ENCODE results near the gene RBSN.

The RBSN gene

DNA sequence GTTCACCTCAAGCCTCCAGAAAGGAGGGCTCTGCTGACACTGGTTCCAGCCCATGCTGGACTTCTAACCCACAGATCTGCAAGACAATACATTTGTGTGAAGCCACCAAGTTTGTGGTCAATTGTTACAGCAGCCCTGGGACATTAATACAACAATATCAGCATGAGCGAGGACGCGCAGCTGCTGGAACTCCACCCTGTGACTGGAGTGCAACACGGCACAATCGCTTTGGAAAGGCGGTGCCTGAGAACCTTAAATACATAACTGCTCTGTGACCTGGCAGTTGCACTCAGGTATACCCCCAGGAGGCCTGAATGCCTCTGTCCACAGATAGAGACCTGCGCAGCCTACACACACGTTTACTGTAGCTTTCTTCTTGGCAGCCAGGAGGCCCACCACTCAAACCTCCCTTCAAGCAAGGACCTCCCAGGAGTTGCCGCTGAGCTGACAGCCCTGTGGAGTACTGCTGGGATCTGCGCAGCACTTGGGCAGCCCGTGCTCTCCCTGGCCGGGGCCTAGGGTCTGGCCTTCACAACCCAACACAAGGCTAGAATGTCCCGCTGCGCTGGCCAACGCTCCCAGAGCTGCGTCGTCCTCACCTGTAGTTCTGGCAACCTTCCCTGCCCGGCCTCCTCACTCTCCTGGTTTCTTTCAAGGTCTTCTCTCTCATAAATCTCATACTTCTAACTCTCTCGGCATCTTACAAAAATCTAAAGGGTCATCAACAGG is 42.1 kb downstream of the RBSN start:
- DNase-seq (ENCODE audit: low spot score): no peak

DNA sequence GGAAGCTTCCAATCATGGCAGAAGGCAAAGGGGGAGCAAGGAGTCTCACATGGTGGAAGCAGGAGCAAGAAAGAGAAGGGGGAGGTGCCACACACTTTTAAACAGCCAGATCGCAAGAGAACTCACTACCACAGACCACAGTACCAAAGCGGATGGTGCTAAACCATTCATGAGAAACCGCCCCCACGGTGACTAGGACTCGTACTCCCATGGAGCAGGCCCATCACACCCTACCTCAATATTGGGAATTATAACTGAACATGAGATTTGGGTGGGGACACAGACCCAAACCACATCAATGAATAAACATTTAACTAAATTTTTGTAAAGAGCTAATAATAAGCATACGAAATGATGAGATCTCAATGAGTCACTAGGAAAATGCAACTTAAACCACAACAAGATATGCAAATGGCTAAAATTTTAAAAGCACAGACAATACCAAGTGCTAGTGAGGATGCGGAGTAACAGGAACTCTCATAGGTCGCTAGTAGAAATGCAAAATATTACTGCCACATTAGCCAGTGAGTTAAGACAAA is 43.9 kb downstream of the RBSN start:
- DNase-seq (ENCODE audit: low spot score): no peak

DNA sequence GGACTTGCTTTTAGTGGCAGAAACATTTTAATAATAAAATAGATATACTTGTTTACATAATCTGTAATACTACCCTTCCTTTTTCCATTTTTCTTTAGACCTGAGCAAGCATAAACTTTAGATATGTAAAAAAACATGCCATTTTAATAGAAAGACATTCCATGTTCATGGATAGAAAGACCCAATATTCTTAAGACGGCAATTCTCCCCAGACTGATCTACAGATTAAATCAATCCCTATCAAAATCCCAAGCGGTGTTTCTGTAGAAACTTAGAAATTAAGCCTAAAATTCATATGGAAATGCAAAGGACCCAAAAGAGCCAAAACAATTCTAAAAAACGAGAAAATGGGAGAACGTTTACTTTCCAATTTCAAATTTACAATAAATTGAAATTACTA is 45.4 kb downstream of the RBSN start:
- no peak for DNase-seq (ENCODE audit: low spot score)

DNA sequence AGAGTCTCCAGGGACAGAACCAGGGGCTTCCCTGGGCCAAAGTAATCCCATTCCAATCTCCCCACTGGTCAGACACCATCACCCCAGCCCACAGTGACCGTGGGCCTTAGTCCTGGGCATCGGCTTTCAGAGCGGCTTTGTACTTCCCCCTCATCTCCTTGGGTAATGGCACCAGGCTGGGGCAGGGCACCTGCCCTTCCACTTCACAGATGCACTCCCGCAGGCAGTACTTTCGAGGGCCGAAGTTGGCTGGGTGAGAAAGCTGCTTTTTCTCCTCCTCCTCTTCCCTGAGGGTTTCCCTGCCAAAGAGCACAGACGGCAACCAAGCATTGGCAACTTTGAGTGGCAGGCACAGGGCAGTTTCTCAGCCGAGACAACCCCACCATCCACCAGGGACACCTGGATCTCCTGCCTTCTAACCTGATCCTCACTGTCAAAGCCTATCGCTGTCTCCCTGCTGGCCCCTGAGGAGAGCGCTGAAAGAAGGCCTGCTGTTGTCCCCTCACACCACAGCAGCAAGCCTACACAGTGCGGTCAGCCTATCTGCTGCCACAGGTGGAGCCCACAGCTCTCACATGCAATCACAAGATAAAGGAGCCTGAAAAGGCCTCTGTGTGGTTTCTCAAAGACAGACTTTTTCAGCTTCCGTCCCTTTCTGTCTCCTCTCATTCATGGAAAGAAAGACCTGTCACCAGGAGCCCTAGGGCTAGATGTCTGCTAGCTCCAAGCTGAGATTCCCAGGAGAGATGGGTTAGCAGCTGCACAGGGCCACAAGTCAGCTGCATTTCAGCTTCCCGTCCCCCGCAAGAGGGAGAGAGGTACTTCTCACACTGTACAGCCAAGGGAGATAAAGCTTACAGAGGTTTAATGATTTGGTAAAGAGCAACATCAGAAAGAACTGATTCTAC is 46.4 kb downstream of the RBSN start:
- DNase-seq (ENCODE audit: low spot score): no peak

DNA sequence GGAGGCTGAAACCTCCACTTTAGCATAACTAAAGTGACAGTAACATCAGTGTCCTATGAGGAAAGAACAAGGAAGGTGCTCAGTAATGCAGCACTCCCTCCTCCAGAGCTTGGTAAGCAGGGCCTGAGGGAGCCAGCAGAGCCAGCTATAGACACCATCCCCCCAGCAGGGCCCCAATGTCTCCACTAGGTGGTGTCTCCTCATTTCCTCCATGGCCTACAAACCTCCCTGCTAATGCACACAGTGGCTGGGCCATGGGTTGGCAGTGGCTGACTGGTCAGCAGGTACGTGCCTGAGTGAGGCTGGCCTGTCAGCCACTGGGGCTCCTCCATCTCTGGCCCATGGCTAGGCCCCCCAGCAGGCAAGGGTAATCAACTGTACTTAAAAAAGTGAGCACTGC is 47.4 kb downstream of the RBSN start:
- peak; percentile 65 for DNase-seq (ENCODE audit: low spot score)

DNA sequence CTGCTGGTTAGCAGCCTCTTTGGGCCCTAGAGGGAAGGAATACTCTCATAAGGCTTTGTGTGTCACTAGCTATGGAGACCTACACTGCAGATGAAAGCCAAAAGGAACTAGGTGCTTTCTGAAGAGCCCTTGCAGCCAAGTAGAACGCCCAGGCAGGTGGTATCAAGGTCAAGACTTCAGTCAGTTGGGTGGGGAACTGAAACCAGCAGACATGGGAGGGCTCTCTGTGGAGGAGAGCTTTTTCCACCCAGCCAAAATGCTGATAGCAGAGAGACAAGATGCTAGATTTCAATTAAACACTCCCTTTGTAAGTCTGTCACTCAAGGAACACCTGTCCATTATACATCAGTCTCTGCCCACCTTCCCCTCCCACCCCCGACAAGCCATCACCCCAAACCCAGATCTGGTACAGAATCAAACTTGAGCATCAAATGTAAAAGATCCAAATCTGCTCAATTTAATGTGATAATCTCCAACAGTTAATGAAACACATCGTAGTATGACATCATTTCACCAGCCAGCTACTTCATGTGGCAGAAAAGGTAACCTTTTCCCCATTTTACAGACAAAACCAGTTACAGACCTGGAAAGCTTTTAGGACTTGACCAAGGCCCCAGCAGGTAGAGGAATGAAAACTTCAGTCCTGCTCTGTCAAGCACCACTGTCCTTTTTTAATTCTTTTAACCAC is 48.4 kb downstream of the RBSN start:
- DNase-seq (ENCODE audit: low spot score): no peak

DNA sequence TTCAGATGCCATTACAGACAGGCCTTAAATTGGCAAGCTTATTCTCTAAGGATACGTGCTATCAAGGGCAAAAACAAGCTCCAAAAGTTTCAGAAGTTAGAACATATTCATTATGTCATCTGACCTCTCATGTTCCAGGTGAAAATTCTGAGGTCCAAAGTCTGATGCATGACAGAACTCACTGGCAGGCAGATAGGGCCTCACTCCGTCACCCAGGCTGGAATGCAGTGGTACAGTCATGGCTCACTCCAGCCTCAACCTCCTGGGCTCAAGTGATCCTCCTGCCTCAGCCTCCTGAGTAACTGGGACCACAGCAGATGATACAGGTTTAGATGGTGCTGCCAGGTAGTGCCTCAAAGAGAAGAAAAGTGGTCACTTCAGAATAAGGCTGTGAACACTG is 49.4 kb downstream of the RBSN start:
- DNase-seq (ENCODE audit: low spot score): no peak

DNA sequence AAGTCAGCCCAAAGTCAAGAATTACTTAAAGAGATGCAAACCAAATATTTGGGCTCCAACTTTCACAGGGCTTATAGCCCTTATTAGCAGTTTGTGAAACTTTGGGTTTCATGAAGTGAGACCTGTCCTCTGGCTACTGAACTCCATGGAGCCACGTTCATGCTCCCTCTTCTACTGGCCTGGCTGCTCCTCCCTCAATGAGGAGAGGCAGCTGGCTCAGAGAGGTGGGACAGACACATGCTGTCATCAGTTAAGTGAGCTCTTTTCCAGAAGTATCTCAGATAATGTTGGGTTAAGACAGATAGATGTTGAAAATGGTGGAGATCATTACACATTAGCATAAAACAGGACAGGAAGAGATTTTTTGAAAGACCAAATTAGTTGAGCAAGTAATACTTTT is 53.3 kb downstream of the RBSN start:
- no peak for DNase-seq (ENCODE audit: low spot score)

DNA sequence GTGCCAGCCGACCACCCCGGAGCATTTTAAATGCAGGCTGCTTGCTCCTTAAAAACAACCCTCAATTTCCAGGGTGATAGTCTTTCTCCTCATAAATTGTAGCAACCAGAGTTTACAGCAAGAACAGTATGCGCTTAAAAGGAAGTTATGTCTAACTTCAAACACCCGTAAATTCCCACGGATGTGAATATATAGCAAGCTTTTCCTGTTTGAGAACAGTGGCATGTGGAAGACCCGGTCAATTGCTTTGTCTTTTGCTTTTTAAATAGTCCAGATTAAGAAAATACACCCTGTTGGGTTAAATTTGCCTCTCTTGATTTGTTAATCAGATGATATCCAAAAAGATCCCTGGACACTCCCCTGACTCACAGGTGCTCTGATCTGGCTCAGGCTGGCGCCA is 54.6 kb downstream of the RBSN start:
- no peak for DNase-seq (ENCODE audit: low spot score)

DNA sequence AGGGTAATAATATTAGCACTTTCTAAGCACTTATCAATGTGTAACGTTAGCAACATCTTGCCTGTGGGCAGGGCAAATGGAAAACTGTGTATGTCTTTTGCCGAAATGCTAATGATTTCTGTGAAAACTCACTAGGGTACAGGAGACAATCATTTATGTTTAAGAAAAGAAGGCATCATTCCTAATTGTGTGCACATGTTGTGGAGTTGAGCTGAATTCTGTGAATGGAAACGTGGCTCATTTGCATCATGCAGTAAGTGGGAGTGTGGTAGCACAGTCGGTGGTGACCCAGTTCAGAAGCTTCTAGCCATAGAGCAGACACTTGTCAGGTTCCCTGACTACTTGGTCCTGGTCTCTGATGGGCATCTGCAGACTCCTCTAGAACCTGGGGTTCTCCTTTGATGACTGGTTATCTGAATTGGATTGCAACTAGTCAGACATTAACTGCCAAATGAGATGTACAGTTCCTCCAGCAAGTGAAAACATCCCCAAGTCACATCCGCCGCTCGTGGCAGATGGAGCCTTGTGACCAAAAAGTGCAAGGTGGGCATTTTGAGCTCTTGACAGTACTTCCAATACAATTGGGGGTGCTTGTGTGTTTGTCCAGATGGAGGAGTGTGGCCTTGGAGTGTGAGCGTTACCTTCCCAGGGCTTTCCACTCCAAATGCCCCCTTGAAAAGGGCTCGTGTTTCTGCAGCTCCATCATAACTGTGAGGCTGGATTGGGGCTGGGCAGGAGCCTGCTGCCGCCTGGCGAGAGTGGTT is 55.4 kb downstream of the RBSN start:
- DNase-seq (ENCODE audit: low spot score): no peak

DNA sequence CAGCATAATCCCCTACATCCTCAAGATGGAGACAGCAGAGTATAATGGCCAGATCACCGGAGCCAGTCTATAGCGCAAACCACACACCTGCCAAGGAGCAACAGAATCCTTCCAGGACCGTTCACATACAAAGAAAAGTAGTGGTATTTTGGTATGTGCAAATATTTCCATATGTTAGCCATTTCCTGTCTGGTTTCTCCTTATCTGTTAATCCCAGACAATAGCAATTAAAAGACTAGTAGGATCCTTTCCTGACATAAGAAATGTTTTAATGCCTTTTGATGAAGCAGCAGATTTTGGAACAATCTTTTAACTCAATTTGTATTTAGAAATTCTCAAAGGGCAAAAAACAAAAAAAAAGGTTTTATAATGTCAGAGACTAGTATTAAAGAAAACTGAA is 56.0 kb downstream of the RBSN start:
- DNase-seq (ENCODE audit: low spot score): no peak

DNA sequence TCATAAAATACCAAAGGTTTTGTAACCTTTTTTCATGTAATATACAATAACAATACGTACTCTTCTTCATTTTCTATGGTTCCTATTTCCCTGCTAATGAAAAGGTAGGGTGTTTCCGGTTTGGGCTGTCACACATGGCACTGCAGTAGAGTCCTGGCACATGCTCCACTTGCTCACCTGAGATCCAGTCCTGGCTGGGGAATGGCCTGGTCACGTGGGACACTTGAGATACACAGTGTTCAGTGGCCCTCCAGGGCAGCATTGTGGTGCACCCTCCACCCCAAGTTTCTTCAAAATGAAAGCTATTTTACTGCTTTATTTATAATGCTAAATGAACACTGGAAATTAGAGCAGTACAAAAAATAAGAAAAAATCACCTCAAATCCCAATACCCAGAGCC is 57.0 kb downstream of the RBSN start:
- no peak for DNase-seq (ENCODE audit: low spot score)

DNA sequence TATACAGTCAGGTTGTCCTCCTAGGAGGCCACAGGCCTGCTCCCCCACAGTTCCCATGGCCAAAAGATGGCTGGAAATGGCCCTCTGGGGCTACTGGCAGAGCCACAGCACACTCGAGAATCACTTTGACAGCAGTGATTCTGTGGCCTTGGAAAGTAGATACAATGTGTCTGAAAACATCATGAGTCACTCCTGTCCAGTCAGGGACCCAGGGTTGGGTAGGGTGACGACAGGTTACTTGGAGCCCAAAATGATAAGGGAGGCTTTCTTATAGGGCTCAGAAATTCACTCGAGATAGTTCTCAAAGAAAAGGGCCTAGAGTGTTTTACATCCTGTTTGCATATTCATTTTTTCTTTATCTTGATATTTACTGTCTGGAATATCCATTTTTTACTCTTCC is 58.1 kb downstream of the RBSN start:
- no peak for DNase-seq (ENCODE audit: low spot score)

DNA sequence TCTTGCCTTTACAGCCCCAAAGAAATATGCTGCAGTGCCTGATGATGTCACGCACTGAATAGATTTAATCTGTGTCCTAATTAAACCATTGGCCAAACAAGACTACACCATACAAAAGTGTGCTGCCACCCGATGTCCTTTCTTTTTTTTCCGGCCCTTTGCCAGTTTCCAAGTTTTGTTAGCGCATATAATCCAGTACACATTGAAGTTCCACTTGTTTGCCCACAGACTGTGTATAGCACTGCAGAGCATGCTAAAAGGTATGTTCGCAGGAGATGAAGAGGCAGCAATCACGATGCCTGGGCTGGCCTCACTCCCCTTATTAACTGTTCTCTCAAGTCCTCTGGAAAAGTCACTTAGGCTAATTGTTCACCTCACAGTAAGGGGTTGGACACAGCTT is 60.6 kb downstream of the RBSN start:
- no peak for DNase-seq (ENCODE audit: low spot score)

DNA sequence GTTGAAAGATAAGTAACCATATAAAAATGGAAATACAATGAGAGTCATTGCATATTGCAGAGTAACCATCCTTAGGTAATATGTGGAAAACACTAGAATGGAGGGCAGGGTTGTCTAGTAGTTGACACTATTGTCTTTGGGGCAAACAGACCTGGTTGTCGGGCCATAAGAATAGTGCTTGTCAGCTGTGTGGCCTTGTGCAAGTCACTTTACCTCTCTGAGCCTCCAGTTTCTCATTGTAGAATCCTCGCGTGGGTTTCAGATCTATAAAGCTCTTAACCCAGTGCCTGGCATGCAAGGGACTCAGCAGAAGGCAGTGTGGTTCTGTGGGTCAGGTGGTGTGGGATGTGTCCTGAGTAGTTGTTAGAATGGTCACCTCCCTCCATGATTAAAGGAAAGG is 65.8 kb downstream of the RBSN start:
- no peak for DNase-seq (ENCODE audit: low spot score)

DNA sequence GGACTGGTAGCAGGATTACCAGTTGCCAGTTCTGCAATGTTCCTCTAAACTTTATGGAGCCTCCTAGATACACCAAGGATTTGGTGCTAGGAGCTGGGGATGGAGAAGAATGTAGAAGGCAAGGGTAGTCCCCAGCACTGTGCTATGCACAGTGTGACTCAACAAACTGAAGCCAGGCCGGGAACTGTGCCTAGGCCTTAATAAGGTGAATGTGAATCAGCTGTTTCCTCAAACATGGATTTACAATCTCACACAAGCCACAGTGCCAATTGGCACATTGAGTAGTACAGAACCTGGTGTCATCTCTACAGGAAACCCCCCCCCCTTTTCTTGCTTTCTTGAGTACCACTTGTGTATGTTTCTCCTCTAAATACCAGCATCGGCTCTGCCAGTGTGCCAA is 66.3 kb downstream of the RBSN start:
- no peak for DNase-seq (ENCODE audit: low spot score)

DNA sequence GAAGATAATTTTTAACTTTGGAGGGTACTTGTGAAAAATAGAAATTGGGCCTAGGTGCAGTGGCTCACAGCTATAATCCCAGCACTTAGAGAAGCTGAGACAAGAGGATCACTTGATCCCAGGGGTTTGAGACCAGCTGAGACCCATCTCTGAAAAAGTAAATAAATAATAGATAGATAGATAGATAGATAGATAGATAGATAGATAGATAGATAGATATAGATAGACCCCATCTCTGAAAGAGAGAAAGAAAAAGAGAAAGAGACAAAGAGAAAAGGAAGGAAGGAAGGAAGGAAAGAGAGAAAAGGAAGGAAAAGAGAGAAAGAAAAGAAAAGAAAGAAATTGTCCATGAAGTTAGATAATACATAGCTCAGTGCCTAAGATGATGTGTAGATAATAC is 69.3 kb downstream of the RBSN start:
- no peak for DNase-seq (ENCODE audit: low spot score)

DNA sequence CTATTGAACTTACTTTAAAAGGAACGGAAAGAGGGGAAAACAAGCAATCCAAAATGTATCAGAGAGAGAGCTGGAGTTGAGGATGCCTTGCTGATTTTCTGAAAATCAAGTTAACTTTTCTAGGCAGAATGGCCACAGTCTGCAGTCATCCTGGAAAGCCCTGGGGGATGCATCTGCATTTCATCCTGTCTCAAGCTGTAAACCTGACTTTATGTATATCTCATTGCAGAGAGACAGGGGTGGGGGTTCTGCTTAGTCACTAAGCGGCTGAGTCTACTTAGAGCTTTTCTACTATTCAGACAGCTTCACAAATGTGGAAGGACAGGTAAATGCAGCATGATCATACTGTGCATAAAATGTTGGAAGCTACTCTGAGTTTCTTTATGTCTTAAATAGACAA is 75.2 kb downstream of the RBSN start:
- no peak for DNase-seq (ENCODE audit: low spot score)

DNA sequence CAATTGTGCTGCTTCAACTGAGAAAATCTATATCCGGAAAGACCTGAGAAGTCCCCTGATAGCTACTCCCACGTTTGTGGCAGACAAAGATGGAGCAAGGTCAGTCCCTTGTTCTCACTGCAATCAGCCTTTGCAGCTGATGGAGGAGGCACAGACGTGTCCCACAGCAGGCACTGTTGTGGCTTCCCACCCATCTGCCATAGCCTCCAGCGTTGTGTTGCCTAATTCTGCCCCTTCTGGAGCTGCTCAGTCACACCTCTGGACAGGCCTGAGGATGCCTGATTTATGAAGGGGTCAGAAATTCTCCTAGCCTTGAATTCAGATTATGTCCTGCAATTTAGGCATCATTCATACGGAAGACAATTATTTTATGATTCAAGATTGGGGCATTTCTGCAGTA is 75.7 kb downstream of the RBSN start:
- DNase-seq (ENCODE audit: low spot score): no peak
